Spleen (tissue), 11 donors: Measurements from ENCODE around the gene PRR29. TPM values are rescaled to one million over a fixed set of nuclear protein-coding genes. Genes with fewer than 3 reads are reported as not detected.

Source experiments
- DNase-seq: peaks from one replicate; pipeline ENCODE4 v3.0.0-alpha.2; 2020
- H3K27ac ChIP-seq, 8 donors: fragments of 200-600 bp; sonication (generic) in 7 of 8; 1 replicate in 4 of 8; 2 replicates in 4 of 8; pipeline versions ENCODE4 v1.5.0 to v1.8.0; 2016 to 2021; ENCODE audit warnings: inconsistent platforms in 4 of 8, mild to moderate bottlenecking in 4 of 8, moderate library complexity in 1 of 8
- H3K27me3 ChIP-seq, 7 donors: fragments of 200-600 bp; sonication (generic) in 6 of 7; replicated peaks in 1 of 7; 1 replicate in 4 of 7; 2 replicates in 3 of 7; pipeline versions ENCODE4 v1.5.0 to v1.8.0; 2016 to 2021; ENCODE audit warnings: inconsistent platforms in 3 of 7, mild to moderate bottlenecking in 1 of 7
- H3K36me3 ChIP-seq, 6 donors: fragments of 200-600 bp; sonication (generic) in 5 of 6; 1 replicate in 4 of 6; 2 replicates in 2 of 6; pipeline versions ENCODE4 v1.5.0 to v1.8.0; 2016 to 2021; ENCODE audit warnings: inconsistent platforms in 2 of 6
- H3K4me1 ChIP-seq, 6 donors: fragments of 200-600 bp; sonication (generic) in 5 of 6; 1 replicate in 3 of 6; 2 replicates in 3 of 6; pipeline versions ENCODE4 v1.5.0 to v1.8.0; 2016 to 2021; ENCODE audit warnings: inconsistent platforms in 3 of 6
- H3K4me3 ChIP-seq, 8 donors: fragments of 200-600 bp; sonication (generic) in 7 of 8; 1 replicate in 4 of 8; 2 replicates in 4 of 8; pipeline versions ENCODE4 v1.5.0 to v1.8.0; 2016 to 2021; ENCODE audit warnings: inconsistent platforms in 4 of 8, mild to moderate bottlenecking in 4 of 8, moderate library complexity in 2 of 8
- H3K9me3 ChIP-seq, 8 donors: fragments of 200-600 bp; sonication (generic) in 7 of 8; 1 replicate in 4 of 8; 2 replicates in 4 of 8; pipeline versions ENCODE4 v1.5.0 to v1.8.0; 2016 to 2021; ENCODE audit warnings: inconsistent platforms in 4 of 8
- POLR2A ChIP-seq, 3 donors: fragments of 450-650 bp; IDR thresholded peaks; one replicate each; pipeline ENCODE4 v1.5.1; 2017; ENCODE audit warnings: antibody characterized with exemption in 3 of 3, mild to moderate bottlenecking in 1 of 3
- POLR2AphosphoS5 ChIP-seq, 3 donors: sonication (generic); formaldehyde crosslinking; IDR thresholded peaks; one replicate each; pipeline ENCODE4 v1.5.1; 2017; ENCODE audit warnings: antibody characterized with exemption in 3 of 3
- WGBS, 5 donors: extraction: QIAGEN DNeasy Blood & Tissue Kit in 3 of 5; methylation state at CpG; one replicate each; pipeline versions ENCODE4 v1.1.5 to v1.1.7; 2013 to 2018; 5-methylcytosine and 5-hydroxymethylcytosine counted together
- intact Hi-C: fragments of 100-400 bp; cut with DNase I; formaldehyde crosslinking; loops from one replicate; pipeline ENCODE4 v1.15.0; 2023; ENCODE audit warnings: low total_unique reads
- polyA plus RNA-seq, 3 donors: library from polyadenylated mRNA; stranded (reverse); fragments of 200-250 nt; gene quantifications; one replicate each; pipeline ENCODE4 v1.2.1, GENCODE V29; 2013
- total RNA-seq, 7 donors: library from RNA; depleted of rRNA in 3 of 7; stranded (reverse); fragments of >200 nt in 3 of 7; fragmentation: NEBNext Ultra II Directional in 4 of 7; extraction: Animal tissue kit (Norgen Biotek cat#: 25700) in 4 of 7; gene quantifications; one replicate each; pipeline versions ENCODE4 v1.1.0 to v1.2.1, GENCODE V29; 2016 to 2021
- TF ChIP-seq, protein P1 (sequence below), 11 experiments: fragments of 200-600 bp in 7 of 11; fragments of 450-650 bp in 4 of 11; sonication (generic) in 4 of 11; IDR thresholded peaks in 8 of 11; conservative IDR thresholded peaks in 3 of 11; 1 replicate in 7 of 11; 2 replicates in 4 of 11; pipeline versions ENCODE4 v1.4.0 to v1.8.0; 2016 to 2021; ENCODE audit warnings: antibody characterized with exemption in 11 of 11, inconsistent platforms in 4 of 11, mild to moderate bottlenecking in 1 of 11
- donor health status: healthy with polysubstance abuse.
- donor health status: DM: no; HTN: no; CAD: no; lungs with moderate emphysema.
- donor health status: DM: no; HTN: no; CAD: no.
- donor health status: Bipolar disorder and iron deficiency.
- donor health status: healthy.
- donor health status: DM: no; HTN: no; CAD: no.
- donor health status: DM: yes; HTN: yes; CAD: no.

PRR29 gene
- total and polyA plus RNA-seq, 10 donors: 0.65 to 9.1 (median 3.4) TPM

GRCh38 chr17:63974594-63975192, 23.5 kb upstream of the PRR29 start:
- H3K36me3 ChIP-seq: no peaks in the 10 kb centered on the region
- no peak for TF ChIP-seq POLR2A (IDR thresholded peaks at IDR 0.05)
- no peak for TF ChIP-seq POLR2AphosphoS5 (IDR thresholded peaks at IDR 0.05)
- TF ChIP-seq, protein P1, sequence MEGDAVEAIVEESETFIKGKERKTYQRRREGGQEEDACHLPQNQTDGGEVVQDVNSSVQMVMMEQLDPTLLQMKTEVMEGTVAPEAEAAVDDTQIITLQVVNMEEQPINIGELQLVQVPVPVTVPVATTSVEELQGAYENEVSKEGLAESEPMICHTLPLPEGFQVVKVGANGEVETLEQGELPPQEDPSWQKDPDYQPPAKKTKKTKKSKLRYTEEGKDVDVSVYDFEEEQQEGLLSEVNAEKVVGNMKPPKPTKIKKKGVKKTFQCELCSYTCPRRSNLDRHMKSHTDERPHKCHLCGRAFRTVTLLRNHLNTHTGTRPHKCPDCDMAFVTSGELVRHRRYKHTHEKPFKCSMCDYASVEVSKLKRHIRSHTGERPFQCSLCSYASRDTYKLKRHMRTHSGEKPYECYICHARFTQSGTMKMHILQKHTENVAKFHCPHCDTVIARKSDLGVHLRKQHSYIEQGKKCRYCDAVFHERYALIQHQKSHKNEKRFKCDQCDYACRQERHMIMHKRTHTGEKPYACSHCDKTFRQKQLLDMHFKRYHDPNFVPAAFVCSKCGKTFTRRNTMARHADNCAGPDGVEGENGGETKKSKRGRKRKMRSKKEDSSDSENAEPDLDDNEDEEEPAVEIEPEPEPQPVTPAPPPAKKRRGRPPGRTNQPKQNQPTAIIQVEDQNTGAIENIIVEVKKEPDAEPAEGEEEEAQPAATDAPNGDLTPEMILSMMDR (IDR thresholded peaks at IDR 0.05 in 8 of 11, conservative IDR thresholded peaks at IDR 0.05 in 3 of 11): no peak
- intact Hi-C loops: no loop called here
- H3K27ac ChIP-seq: no peak overlapping the region
- peaks cover 0 to 14% (median 0%) of the 10 kb centered on the region in 6 donors for H3K4me1 ChIP-seq
- 79 to 89% (median 80%) methylated on average over 10 of the region's 10 CpGs for WGBS, 5 donors
- no peak for DNase-seq
- no peaks in the 10 kb centered on the region for H3K27me3 ChIP-seq
- H3K9me3 ChIP-seq: no peaks in the 10 kb centered on the region
- no peak overlapping the region for H3K4me3 ChIP-seq

GRCh38 chr17:63975541-63976092, 22.5 kb upstream of the PRR29 start:
- 64 to 77% (median 74%) methylated on average over 2 of the region's 2 CpGs for WGBS, 5 donors
- H3K9me3 ChIP-seq: no peaks in the 10 kb centered on the region
- TF ChIP-seq, protein P1 (IDR thresholded peaks at IDR 0.05 in 8 of 11, conservative IDR thresholded peaks at IDR 0.05 in 3 of 11): no peak
- TF ChIP-seq POLR2A (IDR thresholded peaks at IDR 0.05) (no peak), POLR2AphosphoS5 (IDR thresholded peaks at IDR 0.05) (no peak)
- no peaks in the 10 kb centered on the region for H3K27me3 ChIP-seq
- intact Hi-C loops: no loop called here
- no peak for DNase-seq
- no peaks in the 10 kb centered on the region for H3K36me3 ChIP-seq
- no peak overlapping the region for H3K4me3 ChIP-seq
- H3K4me1 ChIP-seq: peaks cover 0 to 24% (median 6%) of the 10 kb centered on the region in 6 donors
- no peak overlapping the region for H3K27ac ChIP-seq

DNA sequence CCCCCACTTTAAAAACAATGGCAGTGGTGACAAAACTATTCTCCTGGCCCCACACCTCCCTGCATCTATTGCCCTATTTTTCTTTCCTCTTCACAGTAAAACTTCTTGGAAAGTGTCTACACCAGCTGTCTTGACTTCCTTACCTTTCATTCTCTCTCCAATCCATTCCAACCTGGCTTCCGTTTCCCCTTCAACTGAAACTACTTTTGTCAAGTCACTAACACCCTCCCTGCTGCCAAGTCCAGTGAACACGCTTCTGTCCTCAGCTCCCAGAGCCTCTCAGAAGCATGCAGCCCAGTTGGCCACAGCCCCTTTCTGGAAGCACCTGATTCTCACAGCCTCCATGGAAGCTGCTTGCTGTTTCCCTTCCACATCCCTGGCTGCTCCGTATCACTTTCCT, 21.4 kb upstream of the PRR29 start:
- intact Hi-C loops: no loop called here
- no peaks in the 10 kb centered on the region for H3K36me3 ChIP-seq
- H3K4me1 ChIP-seq: peaks cover 0 to 32% (median 12%) of the 10 kb centered on the region in 6 donors
- no peak overlapping the region for H3K4me3 ChIP-seq
- TF ChIP-seq POLR2AphosphoS5 (IDR thresholded peaks at IDR 0.05): no peak
- TF ChIP-seq, protein P1 (IDR thresholded peaks at IDR 0.05 in 8 of 11, conservative IDR thresholded peaks at IDR 0.05 in 3 of 11): no peak
- no peak for TF ChIP-seq POLR2A (IDR thresholded peaks at IDR 0.05)
- no peaks in the 10 kb centered on the region for H3K27me3 ChIP-seq
- peaks cover 0 to 3% (median 1%) of the 10 kb centered on the region in 8 donors for H3K9me3 ChIP-seq
- DNase-seq: no peak
- no peak overlapping the region for H3K27ac ChIP-seq
- WGBS, 5 donors: 40 to 65% (median 56%) methylated on average over 3 of the region's 3 CpGs
